ENCODE data around the gene UPK2.

DNA sequence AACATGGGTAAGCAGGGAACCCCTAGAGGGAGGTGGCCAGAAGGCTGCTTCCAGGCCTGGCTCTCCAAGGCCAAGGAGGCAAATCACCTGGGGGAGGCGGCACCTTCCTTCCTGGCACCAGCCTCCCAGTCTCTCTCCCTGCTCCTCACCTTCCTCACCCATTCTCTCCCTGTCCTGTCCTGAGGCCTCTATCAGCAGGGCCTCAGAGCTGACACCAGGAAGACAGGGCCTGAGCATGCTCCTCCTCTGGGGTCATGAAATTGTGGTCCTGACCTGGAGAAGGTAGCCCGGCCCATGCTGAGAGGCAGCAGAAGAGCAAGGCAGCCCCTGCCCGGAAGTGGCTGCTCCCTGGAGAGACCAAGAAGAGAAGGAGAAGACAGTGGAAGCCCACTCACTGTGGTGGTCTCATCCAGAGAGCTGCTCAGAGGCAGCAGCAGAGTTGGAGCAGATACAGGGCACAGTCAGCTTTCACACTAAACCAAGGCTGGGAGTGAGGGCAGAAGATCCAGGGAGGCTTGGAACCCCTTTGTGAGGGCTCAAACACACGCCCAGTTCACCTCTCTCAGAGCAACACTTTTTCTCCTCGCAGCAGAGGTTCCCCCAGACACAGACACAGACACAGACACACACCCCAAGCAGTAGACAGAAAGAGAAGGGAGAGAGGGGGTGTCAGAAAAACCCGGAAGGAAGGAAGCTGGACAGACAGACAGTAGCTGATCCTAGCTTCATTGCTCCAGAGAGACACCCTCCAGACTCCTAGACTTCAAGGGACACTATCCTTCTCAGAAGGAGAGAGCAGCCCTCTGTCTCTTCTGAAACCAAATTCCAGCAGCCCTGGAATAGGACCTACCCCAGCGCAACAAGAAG lies 32.1 kb upstream of the UPK2 start:
- TF ChIP-seq SMC3 (IDR thresholded peaks at IDR 0.05; ENCODE audit: low read depth, low read length) (no peak), GATA2 (CRISPR knock-in tag; IDR thresholded peaks at IDR 0.05) (no peak), TCF12 (IDR thresholded peaks at IDR 0.05) (no peak), EP300 (IDR thresholded peaks at IDR 0.05; ENCODE audit: borderline replicate concordance in 1 of 2, low read depth in 1 of 2, low read length in 1 of 2) (no peak), SIN3A (IDR thresholded peaks at IDR 0.05; ENCODE audit: borderline replicate concordance, low read depth, low read length) (no peak), EZH2phosphoT487 (IDR thresholded peaks at IDR 0.05; ENCODE audit: borderline replicate concordance, low read depth) (no peak), MEF2A (IDR thresholded peaks at IDR 0.05; ENCODE audit: borderline replicate concordance, low read depth) (no peak), TAF1 (IDR thresholded peaks at IDR 0.05; ENCODE audit: borderline replicate concordance, low read depth, low read length) (no peak)
- TF ChIP-seq, protein P1, sequence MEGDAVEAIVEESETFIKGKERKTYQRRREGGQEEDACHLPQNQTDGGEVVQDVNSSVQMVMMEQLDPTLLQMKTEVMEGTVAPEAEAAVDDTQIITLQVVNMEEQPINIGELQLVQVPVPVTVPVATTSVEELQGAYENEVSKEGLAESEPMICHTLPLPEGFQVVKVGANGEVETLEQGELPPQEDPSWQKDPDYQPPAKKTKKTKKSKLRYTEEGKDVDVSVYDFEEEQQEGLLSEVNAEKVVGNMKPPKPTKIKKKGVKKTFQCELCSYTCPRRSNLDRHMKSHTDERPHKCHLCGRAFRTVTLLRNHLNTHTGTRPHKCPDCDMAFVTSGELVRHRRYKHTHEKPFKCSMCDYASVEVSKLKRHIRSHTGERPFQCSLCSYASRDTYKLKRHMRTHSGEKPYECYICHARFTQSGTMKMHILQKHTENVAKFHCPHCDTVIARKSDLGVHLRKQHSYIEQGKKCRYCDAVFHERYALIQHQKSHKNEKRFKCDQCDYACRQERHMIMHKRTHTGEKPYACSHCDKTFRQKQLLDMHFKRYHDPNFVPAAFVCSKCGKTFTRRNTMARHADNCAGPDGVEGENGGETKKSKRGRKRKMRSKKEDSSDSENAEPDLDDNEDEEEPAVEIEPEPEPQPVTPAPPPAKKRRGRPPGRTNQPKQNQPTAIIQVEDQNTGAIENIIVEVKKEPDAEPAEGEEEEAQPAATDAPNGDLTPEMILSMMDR (IDR thresholded peaks at IDR 0.05): no peak
- TF ChIP-seq, protein P2, sequence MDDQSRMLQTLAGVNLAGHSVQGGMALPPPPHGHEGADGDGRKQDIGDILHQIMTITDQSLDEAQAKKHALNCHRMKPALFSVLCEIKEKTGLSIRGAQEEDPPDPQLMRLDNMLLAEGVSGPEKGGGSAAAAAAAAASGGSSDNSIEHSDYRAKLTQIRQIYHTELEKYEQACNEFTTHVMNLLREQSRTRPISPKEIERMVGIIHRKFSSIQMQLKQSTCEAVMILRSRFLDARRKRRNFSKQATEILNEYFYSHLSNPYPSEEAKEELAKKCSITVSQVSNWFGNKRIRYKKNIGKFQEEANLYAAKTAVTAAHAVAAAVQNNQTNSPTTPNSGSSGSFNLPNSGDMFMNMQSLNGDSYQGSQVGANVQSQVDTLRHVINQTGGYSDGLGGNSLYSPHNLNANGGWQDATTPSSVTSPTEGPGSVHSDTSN (IDR thresholded peaks at IDR 0.05): no peak
- TF ChIP-seq, protein P3, sequence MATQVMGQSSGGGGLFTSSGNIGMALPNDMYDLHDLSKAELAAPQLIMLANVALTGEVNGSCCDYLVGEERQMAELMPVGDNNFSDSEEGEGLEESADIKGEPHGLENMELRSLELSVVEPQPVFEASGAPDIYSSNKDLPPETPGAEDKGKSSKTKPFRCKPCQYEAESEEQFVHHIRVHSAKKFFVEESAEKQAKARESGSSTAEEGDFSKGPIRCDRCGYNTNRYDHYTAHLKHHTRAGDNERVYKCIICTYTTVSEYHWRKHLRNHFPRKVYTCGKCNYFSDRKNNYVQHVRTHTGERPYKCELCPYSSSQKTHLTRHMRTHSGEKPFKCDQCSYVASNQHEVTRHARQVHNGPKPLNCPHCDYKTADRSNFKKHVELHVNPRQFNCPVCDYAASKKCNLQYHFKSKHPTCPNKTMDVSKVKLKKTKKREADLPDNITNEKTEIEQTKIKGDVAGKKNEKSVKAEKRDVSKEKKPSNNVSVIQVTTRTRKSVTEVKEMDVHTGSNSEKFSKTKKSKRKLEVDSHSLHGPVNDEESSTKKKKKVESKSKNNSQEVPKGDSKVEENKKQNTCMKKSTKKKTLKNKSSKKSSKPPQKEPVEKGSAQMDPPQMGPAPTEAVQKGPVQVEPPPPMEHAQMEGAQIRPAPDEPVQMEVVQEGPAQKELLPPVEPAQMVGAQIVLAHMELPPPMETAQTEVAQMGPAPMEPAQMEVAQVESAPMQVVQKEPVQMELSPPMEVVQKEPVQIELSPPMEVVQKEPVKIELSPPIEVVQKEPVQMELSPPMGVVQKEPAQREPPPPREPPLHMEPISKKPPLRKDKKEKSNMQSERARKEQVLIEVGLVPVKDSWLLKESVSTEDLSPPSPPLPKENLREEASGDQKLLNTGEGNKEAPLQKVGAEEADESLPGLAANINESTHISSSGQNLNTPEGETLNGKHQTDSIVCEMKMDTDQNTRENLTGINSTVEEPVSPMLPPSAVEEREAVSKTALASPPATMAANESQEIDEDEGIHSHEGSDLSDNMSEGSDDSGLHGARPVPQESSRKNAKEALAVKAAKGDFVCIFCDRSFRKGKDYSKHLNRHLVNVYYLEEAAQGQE (IDR thresholded peaks at IDR 0.05; ENCODE audit: low read depth, low read length): no peak
- TF ChIP-seq, protein P4, sequence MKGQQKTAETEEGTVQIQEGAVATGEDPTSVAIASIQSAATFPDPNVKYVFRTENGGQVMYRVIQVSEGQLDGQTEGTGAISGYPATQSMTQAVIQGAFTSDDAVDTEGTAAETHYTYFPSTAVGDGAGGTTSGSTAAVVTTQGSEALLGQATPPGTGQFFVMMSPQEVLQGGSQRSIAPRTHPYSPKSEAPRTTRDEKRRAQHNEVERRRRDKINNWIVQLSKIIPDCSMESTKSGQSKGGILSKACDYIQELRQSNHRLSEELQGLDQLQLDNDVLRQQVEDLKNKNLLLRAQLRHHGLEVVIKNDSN (IDR thresholded peaks at IDR 0.05; ENCODE audit: borderline replicate concordance, low read depth): no peak
